ENCODE results near the gene U2AF1L4.
A peak's percentile ranks its signal among the peaks of the same experiment; 100 is the strongest.
"Not testable (repeated sequence)": the region's sequence is repeated elsewhere in the genome, so short reads cannot be mapped to it uniquely, and the experiment has no call there.

Gene U2AF1L4

GRCh38 chr19:35724560-35724959 is 20.7 kb downstream of the U2AF1L4 start:
- no peak for DNase-seq

- DNase-seq, result not testable (repeated sequence)
Measured at GRCh38 chr19:35724132-35724531, 21.1 kb downstream of the U2AF1L4 start.

GRCh38 chr19:35723671-35724070 is 21.5 kb downstream of the U2AF1L4 start:
- no peak for DNase-seq

GRCh38 chr19:35722897-35723296 is 22.3 kb downstream of the U2AF1L4 start:
- DNase-seq, result no peak

- no peak for DNase-seq
Measured at GRCh38 chr19:35722461-35722860, 22.8 kb downstream of the U2AF1L4 start.

GRCh38 chr19:35721374-35721773 is 23.8 kb downstream of the U2AF1L4 start:
- DNase-seq, result no peak

- no peak for DNase-seq
Measured at GRCh38 chr19:35720648-35721047, 24.6 kb downstream of the U2AF1L4 start.

GRCh38 chr19:35720163-35720524 is 25.1 kb downstream of the U2AF1L4 start:
- no peak for DNase-seq

GRCh38 chr19:35719402-35720162 is 25.6 kb downstream of the U2AF1L4 start:
- DNase-seq, result no peak

GRCh38 chr19:35718345-35719041 is 26.7 kb downstream of the U2AF1L4 start:
- DNase-seq, result peak in 1 of 2 donors; percentile 42

- DNase-seq, result no peak
Measured at GRCh38 chr19:35717665-35718344, 27.4 kb downstream of the U2AF1L4 start, which contains the start of gene KMT2B. TSS of gene KMT2B (plus strand) at chr19:35718003. CDS start at chr19:35718019, 16 bp downstream.

GRCh38 chr19:35716801-35717664 is 28.2 kb downstream of the U2AF1L4 start:
- peak; percentile 98 to 99 for DNase-seq

- peak in 1 of 2 donors; percentile 25 for DNase-seq
Measured at GRCh38 chr19:35715981-35716800, 29.0 kb downstream of the U2AF1L4 start.

- no peak for DNase-seq
Measured at GRCh38 chr19:35715355-35715809, 29.8 kb downstream of the U2AF1L4 start.

- no peak for DNase-seq
Measured at GRCh38 chr19:35714601-35715354, 30.4 kb downstream of the U2AF1L4 start.

- DNase-seq, result no peak
Measured at GRCh38 chr19:35713904-35714495, 31.2 kb downstream of the U2AF1L4 start.

- DNase-seq, result no peak
Measured at GRCh38 chr19:35713506-35713850, 31.7 kb downstream of the U2AF1L4 start.

- peak; percentile 49 to 59 for DNase-seq
Measured at GRCh38 chr19:35712567-35713505, 32.4 kb downstream of the U2AF1L4 start.
